Measurements from ENCODE around the gene GPX1. TPM values are rescaled to one million over a fixed set of nuclear protein-coding genes. Genes with fewer than 3 reads are reported as not detected.
A peak's percentile ranks its signal among the peaks of the same experiment; 100 is the strongest.

GPX1 gene
- total and polyA plus RNA-seq, 2 of the 8 experiments (the other 6 are each of a cell fraction or from before 2014, with no cell fraction given): 250 to 757 TPM

GRCh38 chr3:49327485-49327884 lies 30.7 kb downstream of the GPX1 start:
- Histone ChIP-seq H3K56ac (replicated peaks; ENCODE audit: insufficient read length, low read depth, low read length) (no peak overlapping the region), H2BK12ac (ENCODE audit: low read depth, low read length) (no peak overlapping the region), H3K27me3 (replicated peaks in 1 of 4; ENCODE audit: control insufficient read depth in 3 of 4, extremely low read depth in 1 of 4, insufficient read depth in 3 of 4, low read length in 3 of 4) (no peaks in the 10 kb centered on the region), H3K9ac (replicated peaks in 1 of 4; ENCODE audit: extremely low read depth in 1 of 4, low read depth in 3 of 4, low read length in 3 of 4) (no peak overlapping the region), H3K4me2 (ENCODE audit: insufficient read depth in 1 of 2, low read depth in 2 of 2, low read length in 2 of 2) (no peak overlapping the region), H2AK5ac (ENCODE audit: low read depth, low read length) (no peak overlapping the region), H3K36me3 (ENCODE audit: control insufficient read depth in 2 of 4, insufficient read depth in 4 of 4, low read length in 3 of 4) (peaks cover 0 to 31% (median 13%) of the 10 kb centered on the region in 4 experiments; a peak in 6 of 8 replicates), H2BK20ac (ENCODE audit: low read length) (no peak overlapping the region), H3K23me2 (ENCODE audit: low read depth, low read length) (no peaks in the 10 kb centered on the region), H2BK15ac (ENCODE audit: low read length) (no peak overlapping the region), H4K91ac (replicated peaks; ENCODE audit: insufficient read length, low read length) (no peak overlapping the region), H3K14ac (ENCODE audit: insufficient read length) (no peak overlapping the region), H4K20me1 (replicated peaks in 1 of 2; ENCODE audit: control insufficient read depth in 1 of 2, insufficient read depth in 2 of 2, low read length in 2 of 2) (no peaks in the 10 kb centered on the region), H2BK120ac (replicated peaks; ENCODE audit: low read depth, low read length) (no peak overlapping the region), H3K4me1 (replicated peaks in 1 of 4; ENCODE audit: control insufficient read depth in 3 of 4, insufficient read depth in 4 of 4, low read length in 3 of 4) (no peaks in the 10 kb centered on the region), H3K27ac (ENCODE audit: low read depth, low read length) (no peak overlapping the region), H4K5ac (ENCODE audit: insufficient read length, low read depth, low read length) (no peak overlapping the region), H3K18ac (ENCODE audit: extremely low read depth, low read length) (no peak overlapping the region), H3K4ac (replicated peaks; ENCODE audit: insufficient read length, low read depth, low read length) (no peak overlapping the region), H3K4me3 (ENCODE audit: extremely low read depth in 1 of 4, insufficient read depth in 2 of 4, low read depth in 3 of 4, low read length in 4 of 4) (no peak overlapping the region), H3K79me2 (ENCODE audit: control insufficient read depth in 1 of 2, insufficient read depth in 2 of 2, low read length in 2 of 2) (no peaks in the 10 kb centered on the region), H3K23ac (ENCODE audit: insufficient read length) (no peak overlapping the region), H2BK5ac (ENCODE audit: low read depth, low read length) (no peak overlapping the region), H3K79me1 (ENCODE audit: low read depth, low read length) (no peaks in the 10 kb centered on the region), H2AFZ (ENCODE audit: low read length) (no peak overlapping the region), H3K9me3 (ENCODE audit: insufficient read depth in 2 of 2, low read depth in 1 of 2, low read length in 1 of 2) (no peaks in the 10 kb centered on the region), H4K8ac (ENCODE audit: extremely low read depth, insufficient read depth, low read length) (no peak overlapping the region)
- 96% methylated on average over 7 of the region's 7 CpGs; no CpG with 5 or more reads in 1 of the 2 experiments for WGBS, 2 experiments (ENCODE audit: extremely low coverage in 1 of 2, insufficient coverage in 1 of 2, insufficient read length in 1 of 2, insufficient replicate concordance in 2 of 2, low coverage in 1 of 2, low lambda C conversion rate in 2 of 2, missing lambda C conversion rate in 1 of 2)
- CTCF ChIA-PET (ENCODE audit: partially characterized antibody): interaction anchor here (0.9 to 2.7 kb wide), 4 partner anchors 75 to 127 kb away, joined by 3 to 13 read pairs (median 5); no protein-coding TSS in a partner anchor
- TF ChIP-seq RAD21 (IDR thresholded peaks at IDR 0.05 in 1 of 2, conservative IDR thresholded peaks at IDR 0.05 in 1 of 2; ENCODE audit: low read depth in 2 of 2, low read length in 2 of 2) (peak; percentile 18 to 37; a peak in 3 of 4 replicates), SIX5 (IDR thresholded peaks at IDR 0.05; ENCODE audit: low read depth, low read length) (no peak), CTCF (IDR thresholded peaks at IDR 0.05; ENCODE audit: control extremely low read depth in 1 of 3, insufficient read depth in 1 of 3, low read depth in 1 of 3, low read length in 3 of 3) (peak in 2 of 3 experiments; percentile 3 to 39; a peak in 2 of 4 replicates), SUZ12 (IDR thresholded peaks at IDR 0.05; ENCODE audit: low read length) (no peak), RNF2 (IDR thresholded peaks at IDR 0.05; ENCODE audit: borderline replicate concordance, low read depth, low read length, missing control alignments, poor library complexity, severe bottlenecking) (no peak), CHD2 (IDR thresholded peaks at IDR 0.05; ENCODE audit: low read length) (no peak), GABPA (IDR thresholded peaks at IDR 0.05; ENCODE audit: borderline replicate concordance, insufficient read depth, low read length) (no peak)
- POLR2A ChIA-PET (ENCODE audit: partially characterized antibody): interaction anchor here (1.2 to 3.0 kb wide), 2 partner anchors 12 to 31 kb away, joined by 3 to 9 read pairs; partner anchors contain the start of gene USP4
- DNase-seq (ENCODE audit: low read depth in 1 of 2, low spot score in 2 of 2) (no peak), FAIRE-seq (peak; percentile 39)
